ENCODE results near the gene KDM5A.
"Not testable (repeated sequence)": the region's sequence is repeated elsewhere in the genome, so short reads cannot be mapped to it uniquely, and the experiment has no call there.

KDM5A gene

GRCh38 chr12:331287-331686 is 57.8 kb downstream of the KDM5A start:
- DNase-seq: no peak

- DNase-seq: no peak
Measured at GRCh38 chr12:325906-326305, 63.2 kb downstream of the KDM5A start.

GRCh38 chr12:323507-323906 is 65.6 kb downstream of the KDM5A start:
- DNase-seq: no peak

GRCh38 chr12:321606-322326 is 67.4 kb downstream of the KDM5A start:
- no peak for DNase-seq

- no peak for DNase-seq
Measured at GRCh38 chr12:318759-319515, 70.2 kb downstream of the KDM5A start.

GRCh38 chr12:308511-308910 is 80.6 kb downstream of the KDM5A start:
- no peak for DNase-seq

GRCh38 chr12:307406-307805 is 81.7 kb downstream of the KDM5A start:
- no peak for DNase-seq

- DNase-seq: no peak
Measured at GRCh38 chr12:304805-305204, 84.3 kb downstream of the KDM5A start.

GRCh38 chr12:302766-303165 is 86.4 kb downstream of the KDM5A start:
- not testable (repeated sequence) for DNase-seq

GRCh38 chr12:300166-300565 is 89.0 kb downstream of the KDM5A start:
- not testable (repeated sequence) for DNase-seq

GRCh38 chr12:299511-299910 is 89.6 kb downstream of the KDM5A start:
- not testable (repeated sequence) for DNase-seq

GRCh38 chr12:298059-298458 is 91.1 kb downstream of the KDM5A start:
- not testable (repeated sequence) for DNase-seq

GRCh38 chr12:295132-295531 is 94.0 kb downstream of the KDM5A start:
- DNase-seq: no peak

GRCh38 chr12:293199-293598 is 95.9 kb downstream of the KDM5A start:
- no peak for DNase-seq

GRCh38 chr12:292186-292585 is 96.9 kb downstream of the KDM5A start:
- no peak for DNase-seq

- no peak for DNase-seq
Measured at GRCh38 chr12:291153-291723, 97.9 kb downstream of the KDM5A start.

- no peak for DNase-seq
Measured at GRCh38 chr12:288687-289086, 100.4 kb downstream of the KDM5A start.

GRCh38 chr12:286531-287300 is 102.4 kb downstream of the KDM5A start:
- DNase-seq: no peak

- no peak for DNase-seq
Measured at GRCh38 chr12:278046-278445, 111.1 kb downstream of the KDM5A start.

- no peak for DNase-seq
Measured at GRCh38 chr12:275812-276211, 113.3 kb downstream of the KDM5A start.

GRCh38 chr12:273382-273781 is 115.7 kb downstream of the KDM5A start:
- no peak for DNase-seq

GRCh38 chr12:272942-273341 is 116.2 kb downstream of the KDM5A start:
- no peak for DNase-seq

GRCh38 chr12:271161-271560 is 118.0 kb downstream of the KDM5A start:
- DNase-seq: no peak

All from stimulated activated CD4-positive, alpha-beta T cell treated with anti-CD3 and anti-CD28 coated beads, Interleukin-15, amount 100 ng/mL, for 24 hours (primary cell).